T-cell (primary cell): ENCODE measurements around the gene SPC24. TPM values are rescaled to one million over a fixed set of nuclear protein-coding genes. Genes with fewer than 3 reads are reported as not detected.

Experiments used
- ATAC-seq, 4 experiments: fragments of 200-7000 bp in 3 of 4; fragments of 150-1000 bp in 1 of 4; cut with Tn5 transposase; replicated peaks in 1 of 4; 1 replicate in 3 of 4; 2 replicates in 1 of 4; pipeline ENCODE4 v1.10.0; 2021; ENCODE audit warnings: moderate library complexity in 3 of 4, mild to moderate bottlenecking in 2 of 4, moderate number of reproducible peaks in 1 of 4
- CTCF ChIA-PET, 2 donors: fragments of 300-600 bp; sonication (Branson Sonifier 250); formaldehyde crosslinking; loops; one replicate each; lab custom pipeline; 2022; ENCODE audit warnings: antibody characterized with exemption in 2 of 2; lab: Charles Lee
- POLR2A ChIA-PET, 2 donors: fragments of 300-600 bp; sonication (Branson Sonifier 250); formaldehyde crosslinking; loops; one replicate each; lab custom pipeline; 2022; ENCODE audit warnings: antibody characterized with exemption in 2 of 2; lab: Charles Lee
- DNase-seq, 35 experiments: peaks; one replicate each; pipeline versions ENCODE4 v3.0.0 to v3.0.0-alpha.2; 2013 to 2023
- H3K27ac ChIP-seq: one replicate; pipeline ENCODE4 v1.5.1; 2013; ENCODE audit warnings: low read length
- H3K27me3 ChIP-seq, 2 experiments: replicated peaks in 1 of 2; 1 replicate in 1 of 2; 2 replicates in 1 of 2; pipeline versions ENCODE4 v1.6.1 to v1.7.0; 2013; ENCODE audit warnings: low read length in 1 of 2, mixed read lengths in 1 of 2; ENCODE audit not compliant: control insufficient read depth in 2 of 2, insufficient read depth in 2 of 2; ENCODE audit errors: extremely low read depth in 1 of 2
- H3K36me3 ChIP-seq, 2 donors: 1 replicate in 1 of 2; 2 replicates in 1 of 2; pipeline versions ENCODE4 v1.6.1 to v1.7.0; 2013; ENCODE audit warnings: low read length in 1 of 2; ENCODE audit not compliant: control insufficient read depth in 2 of 2, insufficient read depth in 1 of 2; ENCODE audit errors: extremely low read depth in 1 of 2
- H3K4me1 ChIP-seq, 2 experiments: 1 replicate in 1 of 2; 2 replicates in 1 of 2; pipeline versions ENCODE4 v1.6.1 to v1.7.0; 2013; ENCODE audit warnings: low read length in 2 of 2, mixed read lengths in 1 of 2; ENCODE audit not compliant: insufficient read depth in 2 of 2, control insufficient read depth in 1 of 2; ENCODE audit errors: extremely low read depth in 1 of 2
- H3K4me3 ChIP-seq, 2 donors: 1 replicate in 1 of 2; 2 replicates in 1 of 2; pipeline versions ENCODE4 v1.5.1 to v1.7.0; 2013; ENCODE audit warnings: mild to moderate bottlenecking in 2 of 2, low read length in 1 of 2, moderate library complexity in 1 of 2; ENCODE audit not compliant: control insufficient read depth in 1 of 2; ENCODE audit errors: extremely low read depth in 1 of 2
- H3K9me3 ChIP-seq: 2 replicates; pipeline ENCODE4 v1.7.0; 2013
- H3K27ac Mint-ChIP-seq, 2 donors: one replicate each; pipeline ENCODE4 v1.8.0; 2020 to 2021; ENCODE audit warnings: mild to moderate bottlenecking in 2 of 2, mixed read lengths in 2 of 2
- H3K27me3 Mint-ChIP-seq, 2 donors: one replicate each; pipeline ENCODE4 v1.8.0; 2021 to 2022; ENCODE audit warnings: mixed read lengths in 2 of 2
- H3K36me3 Mint-ChIP-seq: one replicate; pipeline ENCODE4 v1.8.0; 2021; ENCODE audit warnings: mixed read lengths
- H3K4me1 Mint-ChIP-seq, 3 donors: one replicate each; pipeline ENCODE4 v1.8.0; 2020 to 2022; ENCODE audit warnings: mixed read lengths in 3 of 3, mild to moderate bottlenecking in 1 of 3
- H3K4me3 Mint-ChIP-seq, 3 donors: one replicate each; pipeline ENCODE4 v1.8.0; 2020 to 2022; ENCODE audit warnings: mild to moderate bottlenecking in 3 of 3, mixed read lengths in 3 of 3, moderate library complexity in 3 of 3
- H3K9me3 Mint-ChIP-seq, 3 donors: one replicate each; pipeline ENCODE4 v1.8.0; 2020 to 2022; ENCODE audit warnings: mixed read lengths in 3 of 3
- WGBS: methylation state at CpG from one replicate; pipeline ENCODE4 v1.1.5; 2013; ENCODE audit warnings: missing lambda C conversion rate; ENCODE audit not compliant: insufficient coverage; 5-methylcytosine and 5-hydroxymethylcytosine counted together
- total RNA-seq, 35 experiments: library from RNA in 6 of 35; stranded (reverse) in 6 of 35; fragments of 120-200 nt in 1 of 35; gene quantifications; one replicate each; pipeline versions ENCODE4 v1.2.1 to v1.2.4 and lab custom pipeline; 2013 to 2026

SPC24 gene
- total RNA-seq, 5 donors from 2014 or later (not counting 1 experiment from before 2014, with no cell fraction given): 0.95 to 3.6 (median 2.4) TPM

- Mint-ChIP-seq H3K27me3 (no peaks in the 10 kb centered on the region), H3K4me3 (no peak overlapping the region), H3K4me1 (no peaks in the 10 kb centered on the region), H3K27ac (no peak overlapping the region), H3K9me3 (no peaks in the 10 kb centered on the region), H3K36me3 (peaks cover 34% of the 10 kb centered on the region)
- WGBS: 100% methylated on average over 3 of the region's 5 CpGs
- H3K4me3 ChIP-seq: no peak overlapping the region
- H3K4me1 ChIP-seq: no peaks in the 10 kb centered on the region
- CTCF ChIA-PET: no interaction called here
- H3K9me3 ChIP-seq: no peaks in the 10 kb centered on the region
- no peaks in the 10 kb centered on the region for H3K27me3 ChIP-seq
- H3K36me3 ChIP-seq: peaks cover 15 to 54% of the 10 kb centered on the region in 2 donors
- POLR2A ChIA-PET: no interaction called here
- no peak for DNase-seq
- ATAC-seq: no peak
- no peak overlapping the region for H3K27ac ChIP-seq
Measured at GRCh38 chr19:11115042-11115441, 40.5 kb downstream of the SPC24 start.

GRCh38 chr19:11113140-11113708, 42.4 kb downstream of the SPC24 start:
- Mint-ChIP-seq H3K36me3 (peaks cover 34% of the 10 kb centered on the region), H3K27me3 (no peaks in the 10 kb centered on the region), H3K4me3 (no peak overlapping the region), H3K4me1 (no peaks in the 10 kb centered on the region), H3K9me3 (no peaks in the 10 kb centered on the region), H3K27ac (no peak overlapping the region)
- ChIA-PET POLR2A (no interaction called here), CTCF (interaction anchor here in 1 of 2 donors (0.6 kb wide), 1 partner anchor 21 kb away, joined by 3 read pairs; no protein-coding TSS in a partner anchor)
- Histone ChIP-seq H3K9me3 (no peaks in the 10 kb centered on the region), H3K4me3 (no peak overlapping the region), H3K4me1 (no peaks in the 10 kb centered on the region), H3K27ac (no peak overlapping the region), H3K27me3 (no peaks in the 10 kb centered on the region), H3K36me3 (peaks cover 21 to 56% of the 10 kb centered on the region in 2 donors)
- WGBS: 94% methylated on average over 22 of the region's 27 CpGs
- DNase-seq: no peak
- ATAC-seq: no peak

GRCh38 chr19:11111771-11112144, 43.8 kb downstream of the SPC24 start:
- Mint-ChIP-seq H3K4me3 (no peak overlapping the region), H3K4me1 (no peaks in the 10 kb centered on the region), H3K36me3 (peaks cover 36% of the 10 kb centered on the region), H3K27ac (no peak overlapping the region), H3K27me3 (no peaks in the 10 kb centered on the region), H3K9me3 (no peaks in the 10 kb centered on the region)
- CTCF ChIA-PET: no interaction called here
- no peak for DNase-seq
- peak in 1 of 4 experiments; percentile 15 for ATAC-seq
- Histone ChIP-seq H3K4me1 (no peaks in the 10 kb centered on the region), H3K4me3 (no peak overlapping the region), H3K9me3 (no peaks in the 10 kb centered on the region), H3K27me3 (no peaks in the 10 kb centered on the region), H3K36me3 (peaks cover 26 to 52% of the 10 kb centered on the region in 2 donors), H3K27ac (no peak overlapping the region)
- POLR2A ChIA-PET: interaction anchor here in 1 of 2 donors (0.6 kb wide), 1 partner anchor 400 kb away, joined by 4 read pairs; no protein-coding TSS in a partner anchor
- WGBS: 100% methylated on average over 2 of the region's 8 CpGs

GRCh38 chr19:11111117-11111770, 44.3 kb downstream of the SPC24 start:
- ChIA-PET CTCF (interaction anchor here in 1 of 2 donors (1.4 kb wide), 1 partner anchor 75 kb away, joined by 3 read pairs; no protein-coding TSS in a partner anchor), POLR2A (interaction anchor here in 1 of 2 donors (0.6 kb wide), 1 partner anchor 400 kb away, joined by 4 read pairs; no protein-coding TSS in a partner anchor)
- H3K27ac ChIP-seq: no peak overlapping the region
- Mint-ChIP-seq H3K9me3 (no peaks in the 10 kb centered on the region), H3K27me3 (no peaks in the 10 kb centered on the region), H3K4me3 (no peak overlapping the region), H3K36me3 (peaks cover 35% of the 10 kb centered on the region), H3K27ac (no peak overlapping the region), H3K4me1 (no peaks in the 10 kb centered on the region)
- ATAC-seq (peak in 1 of 4 experiments; percentile 24), DNase-seq (no peak)
- H3K4me3 ChIP-seq: no peak overlapping the region
- WGBS: 97% methylated on average over 6 of the region's 15 CpGs
- H3K4me1 ChIP-seq: no peaks in the 10 kb centered on the region
- no peaks in the 10 kb centered on the region for H3K27me3 ChIP-seq
- H3K36me3 ChIP-seq: peaks cover 31 to 52% of the 10 kb centered on the region in 2 donors
- no peaks in the 10 kb centered on the region for H3K9me3 ChIP-seq

- Histone ChIP-seq H3K4me1 (no peaks in the 10 kb centered on the region), H3K27ac (no peak overlapping the region), H3K27me3 (no peaks in the 10 kb centered on the region), H3K36me3 (peaks cover 32 to 51% of the 10 kb centered on the region in 2 donors), H3K9me3 (no peaks in the 10 kb centered on the region), H3K4me3 (no peak overlapping the region)
- Mint-ChIP-seq H3K4me1 (no peaks in the 10 kb centered on the region), H3K36me3 (peaks cover 39% of the 10 kb centered on the region), H3K9me3 (no peaks in the 10 kb centered on the region), H3K4me3 (no peak overlapping the region), H3K27ac (no peak overlapping the region), H3K27me3 (no peaks in the 10 kb centered on the region)
- ChIA-PET POLR2A (no interaction called here), CTCF (no interaction called here)
- 80% methylated on average over 1 of the region's 6 CpGs for WGBS
- DNase-seq (no peak), ATAC-seq (no peak)
Measured at GRCh38 chr19:11108746-11109145, 46.8 kb downstream of the SPC24 start.

GRCh38 chr19:11106477-11106876, 49.1 kb downstream of the SPC24 start:
- peaks cover 29 to 50% of the 10 kb centered on the region in 2 donors for H3K36me3 ChIP-seq
- Mint-ChIP-seq H3K4me1 (no peaks in the 10 kb centered on the region), H3K36me3 (peaks cover 43% of the 10 kb centered on the region), H3K9me3 (no peaks in the 10 kb centered on the region), H3K27me3 (no peaks in the 10 kb centered on the region), H3K4me3 (no peak overlapping the region), H3K27ac (no peak overlapping the region)
- H3K27me3 ChIP-seq: no peaks in the 10 kb centered on the region
- no peaks in the 10 kb centered on the region for H3K9me3 ChIP-seq
- CTCF ChIA-PET: no interaction called here
- WGBS: 94% methylated on average over 13 of the region's 13 CpGs
- DNase-seq (no peak), ATAC-seq (no peak)
- H3K27ac ChIP-seq: no peak overlapping the region
- POLR2A ChIA-PET: no interaction called here
- no peaks in the 10 kb centered on the region for H3K4me1 ChIP-seq
- no peak overlapping the region for H3K4me3 ChIP-seq
